Natural killer cell (primary cell): ENCODE results near the gene GATB. TPM values are rescaled to one million over a fixed set of nuclear protein-coding genes. Genes with fewer than 3 reads are reported as not detected.
"Not testable (repeated sequence)": the region's sequence is repeated elsewhere in the genome, so short reads cannot be mapped to it uniquely, and the experiment has no call there.

ENCODE experiments used
- ATAC-seq, 3 donors: fragments of 150-1000 bp in 2 of 3; fragments of 200-7000 bp in 1 of 3; cut with Tn5 transposase; 1 replicate in 1 of 3; 2 replicates in 2 of 3; pipeline ENCODE4 v1.10.0; 2021; ENCODE audit warnings: mild to moderate bottlenecking in 2 of 3, moderate library complexity in 2 of 3
- DNase-seq, 2 donors: peaks; one replicate each; pipeline versions ENCODE4 v3.0.0 to v3.0.0-alpha.2; 2013 to 2021; ENCODE audit warnings: mixed read lengths in 1 of 2
- H3K27ac ChIP-seq: one replicate; pipeline ENCODE4 v1.5.1; 2013; ENCODE audit warnings: mild to moderate bottlenecking, low read length
- H3K27me3 ChIP-seq: one replicate; pipeline ENCODE4 v1.6.1; 2013; ENCODE audit warnings: low read length; ENCODE audit not compliant: control insufficient read depth, insufficient read depth
- H3K36me3 ChIP-seq: one replicate; pipeline ENCODE4 v1.6.1; 2013; ENCODE audit warnings: low read length; ENCODE audit not compliant: control insufficient read depth, insufficient read depth
- H3K4me1 ChIP-seq: one replicate; pipeline ENCODE4 v1.6.1; 2013; ENCODE audit warnings: low read length; ENCODE audit not compliant: control insufficient read depth, insufficient read depth
- H3K4me3 ChIP-seq: one replicate; pipeline ENCODE4 v1.5.1; 2013; ENCODE audit warnings: low read length
- H3K9me3 ChIP-seq: one replicate; pipeline ENCODE4 v1.6.1; 2013; ENCODE audit warnings: low read length; ENCODE audit not compliant: control insufficient read depth, insufficient read depth
- H3K27ac Mint-ChIP-seq, 2 donors: one replicate each; pipeline ENCODE4 v1.8.0; 2022; ENCODE audit warnings: mild to moderate bottlenecking in 2 of 2, mixed read lengths in 2 of 2, moderate library complexity in 1 of 2
- H3K27me3 Mint-ChIP-seq, 2 donors: one replicate each; pipeline ENCODE4 v1.8.0; 2022; ENCODE audit warnings: low read depth in 2 of 2, mixed read lengths in 2 of 2
- H3K36me3 Mint-ChIP-seq: one replicate; pipeline ENCODE4 v1.8.0; 2022; ENCODE audit warnings: mixed read lengths
- H3K4me1 Mint-ChIP-seq, 2 donors: one replicate each; pipeline ENCODE4 v1.8.0; 2022; ENCODE audit warnings: mixed read lengths in 2 of 2
- H3K4me3 Mint-ChIP-seq: one replicate; pipeline ENCODE4 v1.8.0; 2022; ENCODE audit warnings: mild to moderate bottlenecking, moderate library complexity, mixed read lengths
- H3K9me3 Mint-ChIP-seq, 2 donors: one replicate each; pipeline ENCODE4 v1.8.0; 2022; ENCODE audit warnings: mixed read lengths in 2 of 2
- CTCF ChIP-seq: fragments of 200-600 bp; IDR thresholded peaks from one replicate; pipeline ENCODE4 v1.8.0; 2022; ENCODE audit warnings: antibody characterized with exemption
- WGBS: methylation state at CpG from one replicate; pipeline ENCODE4 v1.1.7; 2013; ENCODE audit warnings: missing lambda C conversion rate; ENCODE audit not compliant: insufficient coverage; 5-methylcytosine and 5-hydroxymethylcytosine counted together
- intact Hi-C: fragments of 100-400 bp; cut with micrococcal nuclease; formaldehyde crosslinking; loops from one replicate; pipeline ENCODE4 v1.14.2; 2022
- total RNA-seq, 4 donors: library from RNA; stranded (reverse); fragments of 120-200 nt in 1 of 4; gene quantifications; one replicate each; pipeline versions ENCODE4 v1.2.3 to v1.2.4, GENCODE V29; 2013 to 2022

GATB gene
- total RNA-seq, 3 donors from 2014 or later (not counting 1 experiment from before 2014, with no cell fraction given), result 5.6 to 7.2 (median 6.3) TPM

DNA sequence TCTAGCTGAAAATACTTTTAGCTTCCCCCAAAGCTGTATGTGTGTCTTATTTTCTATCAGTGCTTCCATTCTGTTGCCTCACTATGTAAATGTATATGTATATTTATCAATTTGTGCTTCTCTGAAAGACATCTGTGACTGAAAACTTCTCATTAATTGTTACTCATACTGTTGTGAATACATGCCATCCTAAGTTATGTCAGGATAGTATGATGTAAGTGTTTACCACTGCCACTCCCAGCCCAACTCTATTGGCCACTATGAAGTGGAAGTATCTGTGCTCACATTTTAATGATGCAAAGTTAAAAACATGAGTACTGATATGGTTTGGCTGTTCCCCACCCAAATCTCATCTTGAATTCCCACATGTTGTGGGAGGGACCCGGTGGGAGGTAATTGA, 24.4 kb downstream of the GATB start:
- Mint-ChIP-seq H3K9me3 (peaks cover 5 to 7% of the 10 kb centered on the region in 2 donors), H3K27ac (no peak overlapping the region), H3K4me3 (no peak overlapping the region), H3K4me1 (peaks cover 0 to 10% of the 10 kb centered on the region in 2 donors), H3K27me3 (no peaks in the 10 kb centered on the region), H3K36me3 (peaks cover 9% of the 10 kb centered on the region)
- intact Hi-C loops, result no loop called here
- Histone ChIP-seq H3K36me3 (no peaks in the 10 kb centered on the region), H3K27me3 (no peaks in the 10 kb centered on the region), H3K9me3 (peaks cover 16% of the 10 kb centered on the region), H3K27ac (no peak overlapping the region), H3K4me1 (no peaks in the 10 kb centered on the region), H3K4me3 (no peak overlapping the region)
- no peak for TF ChIP-seq CTCF
- DNase-seq, result no peak
- WGBS, result no CpG with 5 or more reads among the region's 1 CpG
- ATAC-seq, result no peak

DNA sequence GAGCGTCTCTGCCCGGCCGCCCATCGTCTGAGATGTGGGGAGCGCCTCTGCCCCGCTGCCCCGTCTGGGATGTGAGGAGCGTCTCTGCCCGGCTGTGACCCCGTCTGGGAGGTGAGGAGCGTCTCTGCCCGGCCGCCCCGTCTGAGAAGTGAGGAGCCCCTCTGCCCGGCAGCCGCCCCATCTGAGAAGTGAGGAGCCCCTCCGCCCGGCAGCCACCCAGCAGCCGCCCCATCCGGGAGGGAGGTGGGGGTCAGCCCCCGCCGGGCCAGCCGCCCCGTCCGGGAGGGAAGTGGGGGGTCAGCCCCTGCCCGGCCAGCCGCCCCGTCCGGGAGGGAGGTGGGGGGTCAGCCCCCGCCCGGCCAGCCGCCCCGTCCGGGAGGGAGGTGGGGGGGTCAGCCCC, 29.1 kb downstream of the GATB start:
- intact Hi-C loops, H3K27me3 ChIP-seq, H3K4me3 Mint-ChIP-seq, H3K4me1 ChIP-seq, ATAC-seq, DNase-seq, H3K27ac Mint-ChIP-seq, H3K27ac ChIP-seq, H3K27me3 Mint-ChIP-seq, H3K36me3 ChIP-seq, H3K9me3 Mint-ChIP-seq, H3K9me3 ChIP-seq, H3K36me3 Mint-ChIP-seq, H3K4me3 ChIP-seq: not testable (repeated sequence)
- H3K4me1 Mint-ChIP-seq, result peaks cover 4 to 10% of the 10 kb centered on the region in 2 donors
- WGBS, result 97% methylated on average over 32 of the region's 34 CpGs

- no peak overlapping the region for H3K4me3 ChIP-seq
- H3K36me3 Mint-ChIP-seq, result no peaks in the 10 kb centered on the region
- no peak overlapping the region for H3K4me3 Mint-ChIP-seq
- no peak overlapping the region for H3K27ac ChIP-seq
- no peaks in the 10 kb centered on the region for H3K4me1 ChIP-seq
- TF ChIP-seq CTCF, result no peak
- H3K36me3 ChIP-seq, result no peaks in the 10 kb centered on the region
- WGBS, result 98% methylated on average over 12 of the region's 12 CpGs
- H3K27me3 ChIP-seq, result no peaks in the 10 kb centered on the region
- no peaks in the 10 kb centered on the region for H3K9me3 Mint-ChIP-seq
- no peaks in the 10 kb centered on the region for H3K27me3 Mint-ChIP-seq
- intact Hi-C loops, result no loop called here
- H3K9me3 ChIP-seq, result no peaks in the 10 kb centered on the region
- H3K27ac Mint-ChIP-seq, result no peak overlapping the region
- DNase-seq, result no peak
- ATAC-seq, result no peak
- peaks cover 6 to 11% of the 10 kb centered on the region in 2 donors for H3K4me1 Mint-ChIP-seq
Measured at GRCh38 chr4:151729731-151730559, 30.9 kb downstream of the GATB start.

DNA sequence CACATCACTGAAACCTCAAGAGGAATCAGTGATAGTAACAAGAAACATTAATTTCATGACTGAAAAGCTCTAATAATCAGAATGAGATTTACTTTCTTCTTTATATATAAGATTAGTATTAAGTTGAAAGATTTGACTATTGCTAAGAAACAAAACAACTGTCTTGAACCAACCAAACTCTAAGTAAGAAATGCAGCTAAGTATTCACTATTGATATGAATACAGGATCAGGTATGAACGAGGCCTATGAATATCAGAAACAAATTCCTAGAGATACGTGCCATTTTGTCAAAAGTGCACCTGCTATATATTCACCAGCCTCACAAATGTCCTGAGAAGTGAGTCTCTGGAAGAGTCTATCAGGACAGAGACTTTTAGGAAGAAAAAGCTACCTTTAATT, 32.1 kb downstream of the GATB start:
- no peaks in the 10 kb centered on the region for H3K27me3 ChIP-seq
- H3K36me3 ChIP-seq, result no peaks in the 10 kb centered on the region
- ATAC-seq (no peak), DNase-seq (no peak)
- H3K27ac ChIP-seq, result no peak overlapping the region
- Mint-ChIP-seq H3K9me3 (no peaks in the 10 kb centered on the region), H3K27me3 (no peaks in the 10 kb centered on the region), H3K4me3 (no peak overlapping the region), H3K36me3 (no peaks in the 10 kb centered on the region), H3K27ac (no peak overlapping the region), H3K4me1 (peaks cover 10 to 14% of the 10 kb centered on the region in 2 donors)
- 100% methylated on average over 2 of the region's 2 CpGs for WGBS
- TF ChIP-seq CTCF, result no peak
- H3K4me1 ChIP-seq, result no peaks in the 10 kb centered on the region
- H3K9me3 ChIP-seq, result no peaks in the 10 kb centered on the region
- H3K4me3 ChIP-seq, result no peak overlapping the region
- intact Hi-C loops, result no loop called here
